SKM-1 treated with dmso at 0.1 percent for 144 hours (cell line): Measurements from ENCODE around the gene RPS6KA2.
"Not testable (repeated sequence)": the region's sequence is repeated elsewhere in the genome, so short reads cannot be mapped to it uniquely, and the experiment has no call there.

Source experiments
- DNase-seq: peaks from one replicate; lab custom pipeline; 2025; ENCODE audit not compliant: unreplicated experiment; lab: John Stamatoyannopoulos, UW

The RPS6KA2 gene

DNA sequence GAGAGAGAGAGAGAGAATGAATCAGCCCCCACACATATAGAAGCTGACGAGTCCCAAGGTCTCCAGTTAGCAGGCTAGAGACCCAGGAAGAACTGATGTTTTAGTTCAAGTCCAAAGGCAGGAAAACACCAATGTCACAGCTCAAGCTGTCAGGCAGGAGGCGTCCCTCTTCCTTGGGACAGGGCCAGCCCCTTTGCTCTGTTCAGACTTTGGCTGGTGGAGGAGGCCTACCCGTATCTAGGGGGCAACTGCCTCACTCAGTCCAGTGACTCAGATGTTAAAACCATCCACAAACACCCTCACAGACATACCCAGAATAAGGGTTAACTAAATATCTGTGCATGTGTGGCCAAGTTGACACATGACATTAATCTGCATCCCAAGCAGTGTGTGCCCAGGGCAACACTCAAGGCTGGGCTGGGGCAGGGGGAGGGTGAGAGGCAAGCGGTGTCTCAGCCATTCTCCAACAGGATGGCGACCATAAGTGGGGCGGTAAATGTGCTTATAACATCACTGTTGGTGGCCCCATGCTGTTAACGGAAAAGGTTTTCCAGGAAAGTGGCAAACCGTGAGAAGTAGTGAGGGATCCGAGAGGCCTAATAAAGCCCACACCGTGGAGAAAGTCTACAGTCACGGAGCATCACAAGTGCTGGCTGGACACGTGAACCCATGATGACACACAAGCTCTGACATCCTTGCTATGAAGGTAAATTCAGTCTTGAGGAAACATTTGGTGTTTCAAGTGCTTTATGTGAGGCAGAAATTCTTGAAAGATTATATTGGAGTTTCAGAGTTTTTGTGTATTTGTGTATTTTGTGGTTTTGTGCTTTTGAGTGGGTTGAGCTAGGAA, 68.7 kb downstream of the RPS6KA2 start:
- no peak for DNase-seq

DNA sequence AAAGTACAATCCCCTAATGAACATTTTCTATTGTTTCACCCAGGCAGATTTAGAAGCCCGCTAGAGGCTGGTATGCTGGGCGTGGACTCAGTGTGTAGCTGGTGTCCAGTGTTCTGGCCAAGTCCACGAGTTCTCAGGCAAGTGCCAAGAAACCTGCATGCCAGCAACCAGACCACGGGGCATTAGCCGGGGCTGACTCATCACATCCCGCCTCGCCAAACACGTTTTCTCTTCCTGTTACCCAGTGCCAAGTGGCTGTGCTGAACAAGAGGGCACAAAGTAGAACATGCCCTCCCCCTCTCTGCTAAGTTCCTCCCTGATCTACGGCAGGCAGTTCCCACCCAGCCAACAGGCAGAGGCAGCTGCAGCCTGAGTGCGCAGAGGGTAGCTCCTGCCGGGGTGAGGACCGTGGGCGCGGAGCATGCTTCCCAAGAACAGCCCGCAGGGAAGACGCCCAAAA, 70.2 kb downstream of the RPS6KA2 start:
- no peak for DNase-seq

DNA sequence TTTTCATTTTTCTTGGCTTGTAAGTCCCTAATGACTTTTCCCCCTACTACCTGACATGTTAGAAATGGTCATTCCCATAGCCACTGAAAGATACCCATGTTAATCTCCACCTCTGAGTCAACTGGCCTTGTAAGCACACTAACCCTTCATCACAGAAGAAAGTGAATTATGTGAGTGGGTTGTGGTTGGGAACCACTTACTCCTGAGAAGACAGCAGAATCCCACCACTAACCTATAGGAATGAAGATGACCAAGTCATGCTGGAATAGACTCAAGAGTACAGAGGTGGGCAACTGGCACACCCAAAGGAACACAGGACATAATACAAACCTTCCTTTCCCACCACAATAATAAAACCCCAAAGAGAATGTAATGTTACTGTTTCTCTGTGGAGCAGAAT, 70.7 kb downstream of the RPS6KA2 start:
- DNase-seq: no peak

DNA sequence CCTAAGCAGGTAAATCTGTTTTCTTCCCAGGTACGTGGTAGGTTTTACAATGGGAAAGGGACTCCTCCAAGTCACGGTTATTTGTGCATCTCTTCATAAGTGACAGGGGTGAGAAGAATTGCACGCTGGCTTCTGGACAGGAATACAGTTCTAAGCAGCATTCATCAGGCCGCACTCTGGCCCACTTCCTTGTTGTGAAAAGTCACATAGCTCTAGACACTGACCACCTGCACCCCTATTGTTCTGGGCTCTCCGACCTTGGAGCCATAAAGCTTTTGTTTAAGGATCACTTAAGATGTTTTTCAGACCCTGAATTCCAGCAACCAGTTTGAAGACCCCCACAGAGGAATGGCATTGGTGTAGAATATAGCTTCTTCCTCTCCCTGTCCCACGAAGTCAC, 72.0 kb downstream of the RPS6KA2 start:
- no peak for DNase-seq

DNA sequence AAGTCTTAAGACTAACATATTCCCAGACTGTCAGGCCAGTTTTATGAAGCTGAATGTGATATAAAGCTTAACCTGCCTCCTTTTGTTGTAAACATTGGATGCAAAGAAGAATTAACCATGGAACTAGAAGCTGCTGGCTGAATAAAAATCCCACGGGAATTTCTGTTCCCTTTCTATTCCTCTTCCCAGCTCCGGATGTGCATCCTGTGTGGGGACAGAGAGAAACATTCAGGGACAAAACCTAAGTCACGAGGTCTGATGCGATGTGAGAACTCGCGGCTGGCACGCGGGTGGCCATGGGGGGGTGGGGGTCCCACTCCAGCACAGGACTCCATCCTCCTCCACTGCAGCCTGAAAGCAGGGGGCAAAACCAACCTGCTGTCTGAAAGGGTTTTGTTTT, 72.7 kb downstream of the RPS6KA2 start:
- DNase-seq: no peak

DNA sequence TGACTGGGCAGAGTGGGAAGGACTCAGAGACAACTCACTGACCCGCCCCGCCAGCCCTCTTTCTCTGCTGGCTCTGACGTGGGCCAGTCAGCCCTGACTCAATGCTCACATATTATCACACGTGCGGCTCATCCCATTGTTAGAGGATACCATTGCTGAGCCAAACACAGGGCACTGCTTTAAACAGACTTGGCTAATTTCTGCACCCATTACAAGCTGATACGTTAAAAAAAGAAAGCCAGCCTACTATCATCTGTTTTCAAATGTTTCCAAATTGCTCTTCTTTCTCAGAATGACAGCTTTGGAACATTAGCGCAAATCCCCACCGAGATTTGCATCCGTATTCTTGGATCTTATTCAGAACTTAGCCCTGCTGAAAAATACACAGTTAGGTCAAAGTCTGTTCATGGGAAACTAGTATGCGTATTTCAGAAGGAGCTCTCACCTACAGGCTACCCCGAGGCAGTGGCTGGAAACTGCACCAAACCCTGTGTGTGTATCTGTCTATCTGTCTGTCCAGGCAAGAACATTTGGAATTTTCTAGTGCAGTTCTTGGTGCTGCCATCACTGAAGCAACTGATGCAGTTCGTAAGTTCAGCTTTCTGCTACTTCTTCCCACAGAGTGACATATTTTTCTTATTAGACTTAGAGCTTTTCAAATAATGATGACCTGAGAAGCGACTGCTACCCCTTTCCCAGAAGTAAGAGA, 73.3 kb downstream of the RPS6KA2 start:
- DNase-seq: no peak

DNA sequence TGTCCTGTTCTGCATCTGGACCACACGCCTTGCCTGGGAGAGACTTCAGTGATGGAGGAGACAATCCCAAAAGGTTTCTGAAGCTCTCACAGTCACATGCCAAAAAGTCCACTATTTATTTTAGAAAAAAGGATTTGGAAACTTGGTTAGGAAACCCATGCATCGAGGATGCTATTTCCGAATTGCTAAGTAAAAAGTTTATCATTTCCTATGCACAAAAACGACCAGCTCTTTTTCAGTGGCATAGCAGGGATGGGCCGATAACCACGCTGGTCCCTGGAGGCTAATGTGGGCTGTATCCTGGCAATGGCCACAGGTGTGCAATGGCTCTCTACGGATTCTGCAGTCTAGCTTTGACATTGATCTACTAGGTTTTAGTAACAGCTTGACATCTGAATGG, 74.5 kb downstream of the RPS6KA2 start:
- no peak for DNase-seq

DNA sequence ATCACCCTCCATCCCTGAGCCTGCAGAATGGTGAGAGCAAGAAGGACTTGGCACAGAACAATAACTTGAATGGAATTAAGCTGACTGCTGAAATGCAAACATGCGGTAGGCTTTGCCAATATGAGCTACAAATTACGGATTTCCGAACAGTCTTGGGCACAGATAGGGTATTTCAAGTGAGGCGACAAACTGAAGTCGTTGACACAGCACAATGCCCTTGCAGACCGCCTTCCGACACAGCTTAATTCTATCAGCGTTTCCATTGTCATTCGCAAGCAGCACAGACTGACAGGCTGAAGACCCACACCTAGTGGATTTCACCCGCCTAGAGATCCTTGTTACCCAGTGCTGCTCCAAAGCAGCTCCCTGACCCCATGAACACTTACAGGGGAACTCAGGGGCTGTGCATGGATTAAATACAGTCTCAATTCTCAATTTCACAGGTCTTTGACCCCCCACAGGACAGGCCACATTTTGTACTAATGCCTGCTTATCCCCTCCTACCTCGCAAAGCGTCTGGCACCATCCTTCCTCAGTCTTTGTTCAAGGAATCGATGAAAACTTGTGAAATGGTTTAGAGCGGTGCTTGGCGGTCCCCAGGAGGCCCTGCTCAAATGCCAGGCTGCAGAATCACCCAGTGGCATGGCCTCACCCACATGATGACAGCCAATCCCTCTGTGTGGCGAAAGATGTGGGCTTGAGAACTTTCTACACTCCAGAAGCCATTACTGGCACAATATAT, 75.1 kb downstream of the RPS6KA2 start:
- DNase-seq: no peak

DNA sequence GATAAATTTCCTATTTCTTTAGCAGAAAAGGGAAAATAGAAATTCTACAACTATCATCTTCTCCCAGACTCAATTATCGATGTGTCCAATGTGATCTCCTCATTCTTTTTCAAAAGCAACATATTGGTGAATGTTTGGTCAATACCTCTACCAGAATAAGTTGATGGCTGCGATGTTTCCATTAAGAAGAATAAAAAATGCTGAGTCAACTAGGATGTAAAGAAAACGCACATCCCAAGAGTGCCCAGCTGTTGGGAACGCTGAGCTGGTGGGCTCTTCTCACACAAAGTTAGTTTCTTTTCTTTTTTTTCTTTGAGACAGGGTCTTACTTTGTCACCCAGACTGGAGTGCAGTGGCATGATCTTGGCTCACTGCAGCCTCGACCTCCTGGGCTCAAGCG, 80.4 kb downstream of the RPS6KA2 start:
- DNase-seq: no peak

DNA sequence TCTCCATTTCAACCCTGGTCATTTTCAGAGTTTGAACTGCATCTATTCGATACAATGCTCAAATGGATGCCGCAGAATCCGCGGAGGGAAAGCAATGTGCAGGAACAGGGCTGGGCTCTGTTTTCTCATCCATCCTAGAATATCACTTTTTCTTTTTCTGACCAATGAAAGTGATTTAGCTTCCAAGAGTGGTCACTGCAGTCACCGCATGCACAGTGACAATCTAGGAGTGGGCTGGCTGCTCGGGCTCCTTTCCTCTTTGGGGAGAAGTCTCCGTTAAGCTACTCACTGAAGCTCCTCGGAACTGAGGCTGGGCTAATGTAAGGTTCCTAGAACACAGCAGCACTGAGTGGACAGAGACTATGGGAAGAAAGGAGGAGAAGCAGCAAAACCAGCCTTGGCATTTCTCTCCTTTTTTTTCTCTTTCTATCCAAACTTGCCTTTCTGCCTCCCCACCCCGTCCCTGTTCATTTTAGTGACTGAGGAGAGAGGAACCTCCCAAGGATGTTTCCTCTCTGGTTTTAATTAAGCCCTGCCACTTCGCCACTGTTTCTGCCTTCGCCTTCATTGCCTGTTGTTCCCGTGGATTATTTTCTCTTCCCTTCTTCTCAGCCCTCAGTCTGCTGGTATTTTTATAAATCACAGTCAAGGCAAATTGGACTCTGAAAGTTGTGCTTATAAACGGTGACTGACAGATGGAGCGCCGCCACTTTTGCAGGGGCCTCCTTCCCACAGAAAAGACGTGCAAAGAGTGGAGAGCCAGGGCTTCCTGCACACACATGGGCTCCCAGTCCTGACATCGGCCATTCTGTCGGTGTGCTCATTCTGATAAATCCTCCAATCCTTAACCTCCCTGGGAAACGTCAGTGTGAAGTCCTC, 81.7 kb downstream of the RPS6KA2 start:
- no peak for DNase-seq

DNA sequence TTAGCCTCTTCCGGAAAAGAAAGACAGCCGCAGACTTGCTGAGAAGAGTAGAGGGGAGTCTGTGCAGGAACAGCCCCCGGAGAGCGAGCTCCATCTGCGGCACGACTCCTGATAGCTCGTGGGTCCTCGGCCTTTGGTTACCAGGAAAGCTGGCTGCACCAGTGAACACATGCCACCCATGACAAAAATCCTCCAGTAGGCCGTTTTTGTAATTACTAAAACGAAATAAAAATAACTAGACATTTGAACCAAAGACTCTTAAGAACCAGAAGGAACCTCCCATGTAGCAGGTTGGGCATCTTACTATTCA, 82.8 kb downstream of the RPS6KA2 start:
- no peak for DNase-seq

DNA sequence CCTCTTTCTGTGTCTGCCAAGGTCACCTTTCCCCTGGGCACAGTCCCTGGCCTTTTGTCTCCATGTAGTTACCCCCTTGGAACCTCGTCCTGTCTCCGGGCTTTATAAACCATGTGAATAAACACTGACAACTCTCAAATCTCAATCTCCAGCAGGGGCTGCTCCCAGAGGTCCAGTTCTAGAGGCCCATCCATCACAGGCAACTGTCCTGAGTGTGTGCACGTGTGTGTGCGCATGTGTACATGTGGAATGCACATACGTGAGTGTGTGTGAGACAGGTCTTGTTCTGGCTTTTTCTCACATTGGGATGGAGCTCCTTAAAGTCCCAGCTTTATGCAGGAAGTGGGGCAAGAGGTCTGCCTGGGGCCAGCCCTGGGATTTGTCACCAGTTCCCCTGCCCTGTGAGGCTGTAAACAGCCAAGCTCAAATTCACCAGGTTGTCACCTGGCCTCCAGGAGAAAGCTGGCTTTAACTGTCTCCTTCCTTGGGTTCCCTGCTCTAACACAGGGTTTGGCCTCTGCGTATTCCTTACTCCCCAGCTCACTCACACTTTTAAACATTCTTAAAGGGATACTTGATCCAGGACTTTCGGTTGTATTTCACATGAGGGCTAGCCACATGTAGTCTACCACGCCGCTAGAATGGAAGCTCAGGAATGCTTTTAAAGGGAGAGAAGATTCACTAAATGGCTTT, 83.3 kb downstream of the RPS6KA2 start:
- DNase-seq: no peak

DNA sequence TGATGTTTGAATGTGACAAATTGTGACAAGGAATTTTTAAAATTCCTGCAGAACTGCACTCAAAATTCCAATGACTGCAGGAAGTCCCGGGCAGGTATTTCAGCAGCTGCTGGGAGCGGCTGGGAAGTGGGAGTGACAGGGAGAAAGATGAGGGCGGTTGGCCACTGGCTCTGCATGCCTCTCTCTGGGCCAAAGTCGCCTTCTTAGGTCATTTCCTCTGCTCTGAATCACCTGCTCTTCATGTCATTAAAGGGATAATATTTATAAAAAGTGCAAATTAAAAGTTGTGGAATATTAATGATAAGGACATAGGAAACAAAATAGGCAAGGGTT, 84.5 kb downstream of the RPS6KA2 start:
- no peak for DNase-seq

DNA sequence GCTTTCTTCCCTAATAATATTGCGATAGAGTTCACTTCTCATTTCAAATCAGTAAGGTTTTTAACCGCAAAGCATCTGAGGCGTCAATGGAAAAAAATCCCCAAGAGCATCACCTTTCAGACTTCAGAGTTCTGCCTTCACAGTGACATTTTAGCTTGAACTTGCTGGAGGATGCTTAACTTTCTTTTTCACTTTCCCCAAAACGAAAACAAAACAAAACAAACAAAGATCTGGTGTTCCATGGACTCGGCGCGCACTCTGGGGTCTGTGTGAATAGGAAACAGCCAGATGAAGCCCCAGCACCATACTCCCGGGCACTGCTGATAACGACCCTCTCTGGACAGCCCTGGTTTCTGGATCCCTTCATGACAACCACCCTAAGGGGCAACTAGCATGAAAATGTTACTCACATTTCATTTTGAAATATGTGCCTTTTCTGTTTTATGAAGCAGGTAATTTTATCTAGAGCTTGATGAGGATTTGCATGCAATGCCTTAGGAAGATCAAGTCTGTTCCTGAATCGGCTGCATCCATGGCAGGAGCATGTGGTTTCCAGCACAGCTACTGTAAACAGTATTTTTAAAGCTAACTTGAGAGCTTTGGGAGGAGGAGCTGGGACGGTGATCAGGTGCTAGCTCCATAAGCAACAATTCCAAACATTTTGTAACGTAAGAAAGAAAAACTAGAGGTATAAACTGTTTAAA, 85.0 kb downstream of the RPS6KA2 start:
- DNase-seq: no peak

DNA sequence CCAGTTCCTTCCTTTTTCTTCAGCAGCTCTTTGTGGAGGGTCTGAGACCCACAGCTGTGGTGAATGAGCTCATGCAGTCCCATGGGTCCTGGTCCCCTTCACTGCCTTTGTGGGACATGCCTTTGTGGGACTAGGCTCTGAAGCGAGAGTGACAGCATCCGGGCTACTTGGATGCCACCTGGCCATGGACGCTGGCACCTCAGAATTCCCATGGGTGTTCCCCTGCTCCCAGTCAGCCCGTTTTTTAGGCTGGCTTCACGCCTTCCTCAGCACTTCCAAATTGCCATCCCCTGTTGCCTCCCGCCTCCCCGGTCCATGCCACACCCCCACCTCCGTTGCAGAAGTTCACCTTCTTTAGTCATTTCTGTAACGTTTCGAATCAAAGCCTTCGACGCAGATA, 85.7 kb downstream of the RPS6KA2 start:
- DNase-seq: no peak

DNA sequence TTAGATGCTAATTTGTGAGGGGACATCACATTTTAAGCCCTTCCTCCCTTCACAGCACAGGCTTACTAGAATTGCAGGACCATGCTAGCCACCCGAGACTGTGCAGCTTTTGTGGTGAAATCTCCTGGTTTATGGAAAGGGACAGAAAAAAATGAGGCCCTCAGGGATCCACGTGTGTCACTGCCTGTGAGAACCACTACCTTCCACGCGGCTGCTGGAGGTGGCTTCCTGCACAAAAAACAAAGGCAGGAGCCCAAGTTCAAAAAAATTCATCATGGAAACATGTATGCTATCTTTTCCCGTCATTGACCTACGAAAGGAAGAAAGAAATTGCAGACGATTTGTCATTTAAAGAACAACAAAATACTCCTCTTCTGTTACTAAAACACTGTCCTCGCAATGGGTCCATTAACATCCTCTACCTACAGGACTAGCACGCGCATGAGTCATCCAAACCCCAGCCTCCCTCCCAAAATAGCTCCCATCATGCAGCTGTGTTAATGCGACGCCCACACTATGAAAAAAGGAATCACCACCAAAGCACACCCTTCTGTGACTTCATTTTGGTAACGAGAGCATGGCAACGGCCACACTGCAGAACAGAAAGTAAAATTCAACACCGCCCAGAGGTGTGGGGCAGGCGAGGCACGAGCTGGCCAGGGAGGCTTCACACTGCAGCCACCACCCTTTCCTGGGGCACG, 86.3 kb downstream of the RPS6KA2 start:
- no peak for DNase-seq

DNA sequence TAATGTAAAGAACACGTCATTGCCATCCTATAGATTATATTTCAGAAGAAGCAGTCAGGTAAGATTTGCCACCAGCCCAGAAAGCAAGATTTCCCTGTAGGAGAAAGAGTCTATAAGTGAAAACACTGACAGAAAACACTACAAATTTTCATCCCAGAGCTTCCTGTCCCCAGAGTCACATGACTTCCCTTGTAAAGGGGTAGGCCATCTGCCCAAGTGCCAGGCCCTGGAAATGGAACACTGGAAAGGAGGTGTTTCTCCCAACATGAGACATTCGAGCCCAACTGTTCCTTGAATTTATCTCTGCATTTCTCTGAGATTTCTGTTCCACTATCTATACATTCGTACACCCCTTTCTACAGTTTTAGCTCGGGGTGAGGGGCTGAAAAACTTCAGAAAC, 87.5 kb downstream of the RPS6KA2 start:
- no peak for DNase-seq

DNA sequence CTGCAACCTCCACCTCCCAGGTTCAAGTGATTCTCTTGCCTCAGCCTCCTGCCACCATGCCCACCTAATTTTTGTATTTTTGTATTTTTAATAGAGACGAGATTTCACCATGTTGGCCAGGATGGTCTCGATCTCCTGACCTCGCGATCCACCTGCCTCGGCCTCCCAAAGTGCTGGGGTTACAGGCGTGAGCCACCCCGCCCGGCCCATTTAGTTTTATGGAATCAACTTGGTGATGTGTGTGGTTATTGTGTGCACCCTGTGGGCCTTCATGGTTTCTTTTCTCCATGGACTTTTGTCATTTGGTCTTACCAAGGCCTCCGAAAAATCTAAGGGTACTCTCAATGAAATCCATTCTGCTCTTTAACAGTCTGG, 88.1 kb downstream of the RPS6KA2 start:
- DNase-seq: not testable (repeated sequence)

DNA sequence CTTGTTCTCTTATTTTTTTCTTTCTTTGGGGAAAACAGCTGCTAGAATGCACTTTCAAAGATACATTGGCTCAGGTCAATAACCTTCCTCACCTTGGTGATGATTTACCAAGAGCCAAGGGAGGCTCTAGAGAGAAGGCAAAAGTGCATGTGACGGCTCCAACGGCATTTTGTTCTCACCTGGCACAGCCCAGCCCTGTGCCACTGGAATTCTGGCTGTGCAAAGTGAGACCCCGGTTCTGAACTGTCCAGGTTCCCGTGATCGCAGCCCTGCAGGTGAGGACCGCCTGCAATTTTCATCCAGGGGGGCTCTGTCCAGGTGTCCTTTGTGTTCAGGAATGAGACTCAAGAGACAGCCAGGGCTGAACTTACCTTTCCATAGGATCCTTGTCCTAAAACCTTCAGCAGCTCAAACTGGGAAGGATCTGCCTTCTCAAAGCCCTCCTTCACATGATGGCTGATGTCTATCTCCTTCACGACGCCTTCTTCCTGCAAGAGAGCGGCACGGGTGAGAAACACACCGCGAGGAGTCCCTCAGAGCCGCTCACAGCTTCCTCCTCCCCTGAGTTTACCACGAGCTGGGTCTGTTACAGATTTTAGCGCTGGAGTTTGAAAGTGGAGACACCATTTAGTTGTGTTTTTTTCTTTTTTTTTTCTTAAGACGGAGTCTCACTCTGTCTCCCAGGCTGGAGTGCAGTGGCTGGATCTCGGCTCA, 88.6 kb downstream of the RPS6KA2 start:
- no peak for DNase-seq
